Lung (tissue), 12 donors: ENCODE results near the gene CAMK1D. TPM values are rescaled to one million over a fixed set of nuclear protein-coding genes. Genes with fewer than 3 reads are reported as not detected.
"Not testable (repeated sequence)": the region's sequence is repeated elsewhere in the genome, so short reads cannot be mapped to it uniquely, and the experiment has no call there.

Experiments
- ATAC-seq: fragments of 200-7000 bp; cut with Tn5 transposase; one replicate; pipeline ENCODE4 v1.9.1; 2020; ENCODE audit warnings: moderate number of reproducible peaks; ENCODE audit not compliant: insufficient read depth, low FRiP score
- DNase-seq, 3 donors: peaks; one replicate each; pipeline ENCODE4 v3.0.0-alpha.2; 2013 to 2017
- H3K27ac ChIP-seq, 2 donors: one replicate each; pipeline ENCODE4 v1.5.1; 2013; ENCODE audit warnings: mild to moderate bottlenecking in 2 of 2, moderate library complexity in 2 of 2, control low read depth in 1 of 2, inconsistent platforms in 1 of 2, low read depth in 1 of 2, low read length in 1 of 2
- H3K27me3 ChIP-seq, 3 donors: one replicate each; pipeline ENCODE4 v1.5.1; 2013; ENCODE audit warnings: low read length in 2 of 3; ENCODE audit not compliant: control insufficient read depth in 3 of 3, insufficient read depth in 3 of 3
- H3K36me3 ChIP-seq, 4 donors: one replicate each; pipeline ENCODE4 v1.5.1; 2013; ENCODE audit warnings: low read length in 4 of 4, mild to moderate bottlenecking in 1 of 4, moderate library complexity in 1 of 4; ENCODE audit not compliant: control insufficient read depth in 4 of 4, insufficient read depth in 4 of 4
- H3K4me1 ChIP-seq, 5 donors: one replicate each; pipeline ENCODE4 v1.5.1; 2013; ENCODE audit warnings: low read length in 5 of 5, mild to moderate bottlenecking in 2 of 5, moderate library complexity in 1 of 5; ENCODE audit not compliant: control insufficient read depth in 5 of 5, insufficient read depth in 5 of 5
- H3K4me3 ChIP-seq: one replicate; pipeline ENCODE4 v1.5.1; 2013; ENCODE audit warnings: mild to moderate bottlenecking, control low read depth, moderate library complexity
- H3K9ac ChIP-seq, 2 donors: one replicate each; pipeline ENCODE4 v1.5.1; 2013; ENCODE audit warnings: low read length in 2 of 2, control low read depth in 1 of 2; ENCODE audit not compliant: insufficient read depth in 1 of 2
- H3K9me3 ChIP-seq, 4 donors: one replicate each; pipeline ENCODE4 v1.5.1; 2013; ENCODE audit warnings: low read length in 3 of 4, mild to moderate bottlenecking in 1 of 4, moderate library complexity in 1 of 4; ENCODE audit not compliant: control insufficient read depth in 4 of 4, insufficient read depth in 3 of 4
- CTCF ChIP-seq: IDR thresholded peaks from 2 replicates; pipeline ENCODE4 v1.5.1; 2012; ENCODE audit warnings: mild to moderate bottlenecking; ENCODE audit errors: control extremely low read depth, extremely low read depth
- WGBS, 2 donors: extraction: QIAGEN DNeasy Blood & Tissue Kit; methylation state at CpG; one replicate each; pipeline ENCODE4 v1.1.7; 2013; 5-methylcytosine and 5-hydroxymethylcytosine counted together
- polyA plus RNA-seq, 2 donors: library from polyadenylated mRNA; stranded (reverse); fragments of 200-250 nt; gene quantifications; one replicate each; pipeline ENCODE4 v1.2.1, GENCODE V29; 2013
- total RNA-seq, 2 donors: library from RNA; depleted of rRNA in 1 of 2; stranded (reverse); fragments of >200 nt in 1 of 2; gene quantifications; one replicate each; pipeline ENCODE4 v1.2.1, GENCODE V29; 2014 to 2021
- donor health status: control.
- donor health status: control.
- donor health status: Bipolar disorder and iron deficiency.
- donor health status: healthy.
- donor health status: DM: yes; HTN: yes; CAD: no.

CAMK1D gene
- total and polyA plus RNA-seq, 4 donors, result 3.2 to 37.4 (median 7.0) TPM

GRCh38 chr10:12357525-12358151 lies 8.3 kb downstream of the CAMK1D start:
- Histone ChIP-seq H3K27me3 (peaks cover 0 to 43% (median 0%) of the 10 kb centered on the region in 3 donors), H3K36me3 (no peaks in the 10 kb centered on the region), H3K4me3 (no peak overlapping the region), H3K9ac (no peak overlapping the region), H3K27ac (no peak overlapping the region), H3K4me1 (peaks cover 0 to 1% (median 0%) of the 10 kb centered on the region in 5 donors), H3K9me3 (no peaks in the 10 kb centered on the region)
- TF ChIP-seq CTCF, result no peak
- WGBS, 2 donors, result 91 to 95% methylated on average over 13 of the region's 13 CpGs
- ATAC-seq (no peak), DNase-seq (no peak)

- Histone ChIP-seq H3K9me3 (no peaks in the 10 kb centered on the region), H3K27ac (no peak overlapping the region), H3K4me1 (peaks cover 0 to 1% (median 0%) of the 10 kb centered on the region in 5 donors), H3K9ac (no peak overlapping the region), H3K27me3 (peaks cover 0 to 37% (median 0%) of the 10 kb centered on the region in 3 donors), H3K36me3 (no peaks in the 10 kb centered on the region), H3K4me3 (no peak overlapping the region)
- 64 to 76% methylated on average over 11 of the region's 11 CpGs for WGBS, 2 donors
- ATAC-seq (no peak), DNase-seq (no peak)
- TF ChIP-seq CTCF, result no peak
Measured at GRCh38 chr10:12358863-12359564, 9.7 kb downstream of the CAMK1D start.

GRCh38 chr10:12360461-12360860 lies 11.1 kb downstream of the CAMK1D start:
- 81 to 89% methylated on average over 5 of the region's 5 CpGs for WGBS, 2 donors
- no peak for TF ChIP-seq CTCF
- DNase-seq, result no peak
- Histone ChIP-seq H3K9me3 (no peaks in the 10 kb centered on the region), H3K27me3 (peaks cover 0 to 28% (median 0%) of the 10 kb centered on the region in 3 donors), H3K4me3 (no peak overlapping the region), H3K9ac (no peak overlapping the region), H3K36me3 (no peaks in the 10 kb centered on the region), H3K4me1 (peaks cover 0 to 1% (median 0%) of the 10 kb centered on the region in 5 donors), H3K27ac (no peak overlapping the region)
- no peak for ATAC-seq

GRCh38 chr10:12361115-12361514 lies 11.8 kb downstream of the CAMK1D start:
- H3K27me3 ChIP-seq, result peaks cover 0 to 25% (median 0%) of the 10 kb centered on the region in 3 donors
- not testable (repeated sequence) for H3K4me1 ChIP-seq, H3K9me3 ChIP-seq, H3K27ac ChIP-seq, H3K9ac ChIP-seq, ATAC-seq, DNase-seq, H3K36me3 ChIP-seq, H3K4me3 ChIP-seq
- 85 to 88% methylated on average over 5 of the region's 5 CpGs for WGBS, 2 donors
